Trophoblast cell (in vitro differentiated cells and primary cell): Measurements from ENCODE around the gene CCIN.

ENCODE experiments used
- DNase-seq, 2 donors: peaks; one replicate each; pipeline ENCODE4 v3.0.0-alpha.2; 2016
- H2AFZ ChIP-seq: 2 replicates; pipeline ENCODE4 v1.6.1; 2013; ENCODE audit warnings: low read length, moderate library complexity, mild to moderate bottlenecking; ENCODE audit not compliant: insufficient read depth, poor library complexity
- H2AK5ac ChIP-seq: 2 replicates; pipeline ENCODE4 v1.6.1; 2013; ENCODE audit warnings: mild to moderate bottlenecking, low read length
- H2BK120ac ChIP-seq: 2 replicates; pipeline ENCODE4 v1.6.1; 2013; ENCODE audit warnings: low read length, mild to moderate bottlenecking, moderate library complexity; ENCODE audit not compliant: insufficient read depth, poor library complexity
- H2BK12ac ChIP-seq: 2 replicates; pipeline ENCODE4 v1.6.1; 2013; ENCODE audit warnings: mild to moderate bottlenecking, low read length, moderate library complexity
- H2BK5ac ChIP-seq: 2 replicates; pipeline ENCODE4 v1.6.1; 2013; ENCODE audit warnings: low read length, low read depth, moderate library complexity, mild to moderate bottlenecking; ENCODE audit not compliant: poor library complexity
- H3K14ac ChIP-seq: 2 replicates; pipeline ENCODE4 v1.6.1; 2013; ENCODE audit warnings: mild to moderate bottlenecking, low read length
- H3K18ac ChIP-seq: 2 replicates; pipeline ENCODE4 v1.6.1; 2013; ENCODE audit warnings: mild to moderate bottlenecking, low read length
- H3K23ac ChIP-seq: 2 replicates; pipeline ENCODE4 v1.6.1; 2013; ENCODE audit warnings: low read length
- H3K27ac ChIP-seq: 2 replicates; pipeline ENCODE4 v1.5.1; 2013; ENCODE audit warnings: low read depth, mild to moderate bottlenecking, inconsistent platforms, low read length, moderate library complexity
- H3K27me3 ChIP-seq: 2 replicates; pipeline ENCODE4 v1.6.1; 2013; ENCODE audit warnings: inconsistent platforms, mild to moderate bottlenecking, low read length, moderate library complexity; ENCODE audit not compliant: insufficient read depth
- H3K36me3 ChIP-seq, 2 experiments: 1 replicate in 1 of 2; 2 replicates in 1 of 2; pipeline ENCODE4 v1.6.1; 2013; ENCODE audit warnings: low read length in 2 of 2, mild to moderate bottlenecking in 2 of 2, moderate library complexity in 1 of 2; ENCODE audit not compliant: insufficient read depth in 2 of 2, control insufficient read depth in 1 of 2
- H3K4ac ChIP-seq: 2 replicates; pipeline ENCODE4 v1.6.1; 2013; ENCODE audit warnings: low read depth, mild to moderate bottlenecking, low read length, moderate library complexity
- H3K4me1 ChIP-seq, 2 experiments: 1 replicate in 1 of 2; 2 replicates in 1 of 2; pipeline ENCODE4 v1.6.1; 2013; ENCODE audit warnings: low read length in 2 of 2, mild to moderate bottlenecking in 2 of 2, moderate library complexity in 1 of 2; ENCODE audit not compliant: insufficient read depth in 2 of 2, control insufficient read depth in 1 of 2
- H3K4me2 ChIP-seq: 2 replicates; pipeline ENCODE4 v1.6.1; 2013; ENCODE audit warnings: inconsistent platforms, mild to moderate bottlenecking, low read length, moderate library complexity
- H3K4me3 ChIP-seq: 2 replicates; pipeline ENCODE4 v1.5.1; 2013; ENCODE audit warnings: mild to moderate bottlenecking, low read depth, low read length, inconsistent platforms
- H3K79me1 ChIP-seq: one replicate; pipeline ENCODE4 v1.6.1; 2013; ENCODE audit warnings: low read length
- H3K79me2 ChIP-seq: 2 replicates; pipeline ENCODE4 v1.6.1; 2013; ENCODE audit warnings: low read length, mild to moderate bottlenecking; ENCODE audit not compliant: control insufficient read depth, insufficient read depth, poor library complexity
- H3K9ac ChIP-seq: 2 replicates; pipeline ENCODE4 v1.6.1; 2013; ENCODE audit warnings: mild to moderate bottlenecking, low read length
- H3K9me3 ChIP-seq: 2 replicates; pipeline ENCODE4 v1.6.1; 2013; ENCODE audit warnings: low read depth, mild to moderate bottlenecking, control low read depth, inconsistent platforms, low read length; ENCODE audit not compliant: insufficient read depth
- H4K12ac ChIP-seq: 2 replicates; pipeline ENCODE4 v1.6.1; 2013; ENCODE audit warnings: low read depth, mild to moderate bottlenecking, low read length, moderate library complexity
- H4K8ac ChIP-seq: 2 replicates; pipeline ENCODE4 v1.6.1; 2013; ENCODE audit warnings: low read depth, mild to moderate bottlenecking, low read length, moderate library complexity
- H4K91ac ChIP-seq: one replicate; pipeline ENCODE4 v1.6.1; 2013; ENCODE audit warnings: low read depth, mild to moderate bottlenecking, low read length, moderate library complexity
- WGBS: extraction: QIAGEN DNeasy Blood & Tissue Kit; methylation state at CpG from one replicate; pipeline ENCODE4 v1.1.7; 2013; ENCODE audit warnings: missing lambda C conversion rate; ENCODE audit not compliant: insufficient read length, insufficient coverage; ENCODE audit errors: extremely low coverage; 5-methylcytosine and 5-hydroxymethylcytosine counted together

The CCIN gene

DNA sequence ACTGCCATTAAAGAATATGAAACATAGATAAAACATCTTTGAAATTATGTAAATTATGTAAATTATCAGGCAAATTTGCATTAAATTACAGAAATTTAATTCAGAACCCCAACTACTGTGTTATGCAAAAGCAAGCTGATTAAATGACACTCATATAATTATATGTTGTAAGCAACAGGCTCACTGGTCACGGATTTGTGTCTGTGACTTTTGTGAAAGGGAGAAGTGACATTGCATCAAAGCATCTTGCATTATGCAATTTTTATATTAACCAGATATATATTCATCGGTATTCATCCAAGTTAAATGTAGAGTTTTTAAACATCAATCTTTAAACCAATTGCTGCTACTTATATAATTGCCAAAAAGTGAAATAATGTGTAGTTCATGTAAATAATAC lies 45.7 kb upstream of the CCIN start:
- Histone ChIP-seq H2BK12ac (no peak overlapping the region), H3K9ac (no peak overlapping the region), H3K27me3 (no peaks in the 10 kb centered on the region), H3K4me2 (no peak overlapping the region), H3K36me3 (peaks cover 0 to 5% of the 10 kb centered on the region in 2 experiments), H4K8ac (no peak overlapping the region), H3K4me3 (no peak overlapping the region), H3K4me1 (no peaks in the 10 kb centered on the region), H2BK5ac (no peak overlapping the region), H3K79me1 (no peaks in the 10 kb centered on the region), H2AFZ (no peak overlapping the region), H2AK5ac (no peak overlapping the region), H4K91ac (no peak overlapping the region), H3K27ac (no peak overlapping the region), H3K14ac (no peak overlapping the region), H3K23ac (no peak overlapping the region), H4K12ac (no peak overlapping the region), H3K4ac (no peak overlapping the region), H3K18ac (no peak overlapping the region), H2BK120ac (no peak overlapping the region), H3K79me2 (no peaks in the 10 kb centered on the region), H3K9me3 (no peaks in the 10 kb centered on the region)
- DNase-seq, result no peak
- no CpG with 5 or more reads among the region's 2 CpGs for WGBS

DNA sequence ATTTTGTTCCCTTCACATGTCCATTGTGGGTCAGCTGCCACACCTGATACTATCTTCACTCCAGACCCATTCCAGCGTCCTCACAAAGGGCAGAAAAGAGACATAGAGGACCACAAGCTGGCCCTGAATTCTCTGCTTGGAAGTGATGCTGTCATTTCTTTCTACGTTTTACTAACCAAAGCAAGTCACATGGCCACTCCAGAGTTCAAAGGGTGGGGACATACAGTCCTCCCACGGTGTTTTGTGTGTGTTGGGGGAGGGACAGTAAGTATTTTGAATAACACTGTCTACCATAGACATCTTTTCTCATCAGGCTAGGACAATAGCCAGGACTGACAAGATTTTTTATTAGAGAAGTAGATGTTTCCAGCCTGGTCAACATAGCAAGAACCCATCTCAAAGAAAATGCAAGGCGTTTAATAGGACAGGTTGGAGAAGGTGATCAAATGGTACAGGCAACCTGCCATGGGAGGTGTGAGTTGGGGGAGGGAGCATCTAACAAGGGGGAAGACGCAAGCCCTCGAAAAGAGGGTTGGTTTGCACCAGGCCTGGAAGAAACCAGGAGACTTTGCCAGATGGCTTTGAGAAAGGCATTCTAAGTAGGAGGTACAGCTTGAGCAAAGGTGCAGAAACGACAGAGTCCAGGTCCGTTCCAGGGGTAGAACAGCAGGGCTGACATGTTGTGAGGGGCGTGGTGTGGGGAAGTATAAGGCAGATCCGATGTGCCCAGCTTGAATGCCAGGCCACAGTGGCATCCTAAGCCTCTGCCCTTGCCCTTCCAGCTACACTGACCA lies 43.9 kb upstream of the CCIN start:
- H3K4ac ChIP-seq, result no peak overlapping the region
- no peak overlapping the region for H2AFZ ChIP-seq
- no peak overlapping the region for H4K12ac ChIP-seq
- H3K4me1 ChIP-seq, result no peaks in the 10 kb centered on the region
- H4K8ac ChIP-seq, result no peak overlapping the region
- no peak overlapping the region for H3K27ac ChIP-seq
- WGBS, result no CpG with 5 or more reads among the region's 10 CpGs
- no peaks in the 10 kb centered on the region for H3K79me2 ChIP-seq
- H2AK5ac ChIP-seq, result no peak overlapping the region
- H3K27me3 ChIP-seq, result no peaks in the 10 kb centered on the region
- H2BK5ac ChIP-seq, result no peak overlapping the region
- no peak overlapping the region for H2BK12ac ChIP-seq
- H3K79me1 ChIP-seq, result no peaks in the 10 kb centered on the region
- no peak overlapping the region for H3K18ac ChIP-seq
- DNase-seq, result no peak
- H3K14ac ChIP-seq, result no peak overlapping the region
- peaks cover 0 to 5% of the 10 kb centered on the region in 2 experiments for H3K36me3 ChIP-seq
- H3K4me2 ChIP-seq, result no peak overlapping the region
- no peak overlapping the region for H4K91ac ChIP-seq
- no peak overlapping the region for H3K23ac ChIP-seq
- no peak overlapping the region for H3K9ac ChIP-seq
- H2BK120ac ChIP-seq, result no peak overlapping the region
- H3K4me3 ChIP-seq, result no peak overlapping the region
- no peaks in the 10 kb centered on the region for H3K9me3 ChIP-seq

DNA sequence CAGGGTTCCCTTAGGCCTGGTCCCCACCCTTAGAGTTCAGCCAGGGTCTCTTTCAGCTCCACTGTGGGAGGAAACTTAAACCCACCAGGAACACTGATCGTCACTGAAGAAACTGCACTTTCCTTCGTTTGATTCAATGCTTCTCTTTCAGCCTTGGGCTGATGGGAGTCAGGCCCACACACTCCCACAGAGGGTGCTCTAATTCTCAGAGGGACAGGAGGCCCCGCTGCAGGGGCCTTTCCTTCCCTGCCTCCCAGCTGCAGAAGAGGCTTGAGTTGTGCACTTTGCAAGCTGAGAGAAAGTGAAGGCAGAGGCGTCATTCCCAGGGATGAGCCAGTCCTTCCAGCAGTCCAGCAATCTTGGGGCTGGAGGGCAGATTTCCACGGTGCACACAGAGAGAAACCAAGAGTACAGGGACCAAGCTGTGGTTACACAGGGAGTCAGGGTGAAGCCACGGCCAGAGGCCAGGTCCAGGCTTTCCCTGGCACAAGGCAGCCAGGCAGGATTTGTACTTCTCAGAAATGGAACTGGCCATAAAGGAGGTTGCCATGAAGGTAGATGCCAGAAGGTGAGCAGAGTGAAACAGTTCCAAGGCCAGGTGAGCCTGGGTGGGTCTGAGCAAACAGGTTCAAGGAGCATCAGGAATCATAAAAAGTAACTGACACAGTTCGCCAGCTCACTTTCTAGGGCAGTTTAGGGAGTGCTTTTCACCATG lies 43.0 kb upstream of the CCIN start:
- H2BK12ac ChIP-seq, result no peak overlapping the region
- H3K4me1 ChIP-seq, result no peaks in the 10 kb centered on the region
- no peak for DNase-seq
- no peak overlapping the region for H2AFZ ChIP-seq
- no peak overlapping the region for H4K91ac ChIP-seq
- no peak overlapping the region for H3K9ac ChIP-seq
- H3K27ac ChIP-seq, result no peak overlapping the region
- no peak overlapping the region for H3K4ac ChIP-seq
- no peaks in the 10 kb centered on the region for H3K27me3 ChIP-seq
- H3K18ac ChIP-seq, result no peak overlapping the region
- no peak overlapping the region for H3K14ac ChIP-seq
- H3K79me2 ChIP-seq, result no peaks in the 10 kb centered on the region
- H2BK120ac ChIP-seq, result no peak overlapping the region
- H3K79me1 ChIP-seq, result no peaks in the 10 kb centered on the region
- no peak overlapping the region for H2BK5ac ChIP-seq
- no peak overlapping the region for H2AK5ac ChIP-seq
- no CpG with 5 or more reads among the region's 7 CpGs for WGBS
- H3K23ac ChIP-seq, result no peak overlapping the region
- no peaks in the 10 kb centered on the region for H3K9me3 ChIP-seq
- H3K36me3 ChIP-seq, result peaks cover 0 to 5% of the 10 kb centered on the region in 2 experiments
- H3K4me3 ChIP-seq, result no peak overlapping the region
- no peak overlapping the region for H3K4me2 ChIP-seq
- no peak overlapping the region for H4K12ac ChIP-seq
- H4K8ac ChIP-seq, result no peak overlapping the region

DNA sequence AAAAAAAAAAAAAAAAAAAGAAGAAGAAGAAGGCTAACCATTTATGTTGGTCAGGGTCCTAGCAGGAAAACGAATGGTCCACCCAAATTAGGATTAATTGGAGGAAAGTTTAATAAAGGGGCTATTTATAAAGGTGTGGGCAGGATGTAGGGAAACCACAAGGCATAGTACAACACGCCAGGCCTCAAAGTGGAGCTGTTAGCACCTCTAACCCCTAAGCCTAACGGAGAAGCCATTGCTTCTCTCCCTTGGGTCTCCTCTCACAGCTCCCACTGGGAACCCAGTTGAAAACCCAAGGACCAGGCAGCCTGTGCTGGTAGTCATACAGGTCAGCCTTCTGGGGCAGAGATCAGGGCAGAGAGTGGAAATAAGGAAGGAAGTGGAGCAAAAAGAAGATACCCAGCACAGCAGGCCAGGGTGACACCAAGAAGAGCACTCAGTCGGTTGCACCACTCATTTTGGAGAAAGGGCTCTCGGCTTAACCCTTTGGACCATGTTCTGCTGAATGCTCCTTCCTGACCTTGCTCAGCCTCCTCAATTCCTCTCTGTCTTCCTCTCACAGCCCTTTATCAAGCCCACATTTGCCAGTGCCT lies 41.4 kb upstream of the CCIN start:
- Histone ChIP-seq H4K12ac (no peak overlapping the region), H4K8ac (no peak overlapping the region), H2BK120ac (no peak overlapping the region), H3K4me3 (no peak overlapping the region), H2BK5ac (no peak overlapping the region), H4K91ac (no peak overlapping the region), H3K79me2 (no peaks in the 10 kb centered on the region), H3K9ac (no peak overlapping the region), H3K14ac (no peak overlapping the region), H3K27ac (no peak overlapping the region), H3K36me3 (peaks cover 0 to 2% of the 10 kb centered on the region in 2 experiments), H3K4me1 (no peaks in the 10 kb centered on the region), H2AFZ (no peak overlapping the region), H2AK5ac (no peak overlapping the region), H3K23ac (no peak overlapping the region), H3K79me1 (no peaks in the 10 kb centered on the region), H3K18ac (no peak overlapping the region), H3K27me3 (no peaks in the 10 kb centered on the region), H2BK12ac (no peak overlapping the region), H3K4me2 (no peak overlapping the region), H3K9me3 (no peaks in the 10 kb centered on the region), H3K4ac (no peak overlapping the region)
- DNase-seq, result peak in 1 of 2 donors; percentile 20
- no CpG with 5 or more reads among the region's 5 CpGs for WGBS
